ENCODE measurements around the gene ALG2. TPM values are rescaled to one million over a fixed set of nuclear protein-coding genes. Genes with fewer than 3 reads are reported as not detected.

Gene ALG2
- total RNA-seq, 2 experiments from 2014 or later, result 26.5 to 35.2 TPM

DNA sequence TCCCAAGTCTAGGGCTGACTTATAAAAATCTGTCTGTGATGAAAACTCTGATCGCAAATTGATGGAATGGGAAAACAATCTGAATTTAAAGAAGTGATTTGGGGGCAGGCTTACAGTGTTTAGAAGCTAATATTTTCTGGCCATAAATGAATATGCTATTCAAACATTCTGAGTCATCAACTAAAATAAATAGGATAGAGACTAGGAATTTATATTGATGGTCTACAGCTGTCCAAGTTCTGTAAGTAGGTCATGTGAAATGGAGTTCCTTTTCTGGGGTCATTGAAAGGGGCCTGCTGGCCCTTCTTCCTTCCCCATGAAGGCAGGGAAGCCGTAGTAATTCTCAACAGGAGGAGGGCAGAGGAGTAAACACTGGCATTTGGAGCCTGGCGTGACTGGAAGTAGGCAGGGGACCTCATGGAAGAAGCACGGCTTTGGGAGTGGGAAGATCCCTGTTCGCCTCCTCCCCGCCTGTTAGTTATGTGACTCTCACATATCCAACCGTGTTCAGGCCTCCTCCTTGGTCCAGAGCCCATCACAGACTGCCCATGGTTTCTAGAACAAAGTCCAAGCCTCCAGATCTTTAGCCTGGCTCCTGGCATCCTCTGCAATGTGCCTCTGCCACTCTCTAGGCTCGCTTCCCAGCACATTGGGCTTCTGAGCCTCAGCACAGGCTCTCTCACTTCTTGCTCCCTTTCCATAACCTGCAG is 31.7 kb downstream of the ALG2 start:
- TF ChIP-seq, protein P1, sequence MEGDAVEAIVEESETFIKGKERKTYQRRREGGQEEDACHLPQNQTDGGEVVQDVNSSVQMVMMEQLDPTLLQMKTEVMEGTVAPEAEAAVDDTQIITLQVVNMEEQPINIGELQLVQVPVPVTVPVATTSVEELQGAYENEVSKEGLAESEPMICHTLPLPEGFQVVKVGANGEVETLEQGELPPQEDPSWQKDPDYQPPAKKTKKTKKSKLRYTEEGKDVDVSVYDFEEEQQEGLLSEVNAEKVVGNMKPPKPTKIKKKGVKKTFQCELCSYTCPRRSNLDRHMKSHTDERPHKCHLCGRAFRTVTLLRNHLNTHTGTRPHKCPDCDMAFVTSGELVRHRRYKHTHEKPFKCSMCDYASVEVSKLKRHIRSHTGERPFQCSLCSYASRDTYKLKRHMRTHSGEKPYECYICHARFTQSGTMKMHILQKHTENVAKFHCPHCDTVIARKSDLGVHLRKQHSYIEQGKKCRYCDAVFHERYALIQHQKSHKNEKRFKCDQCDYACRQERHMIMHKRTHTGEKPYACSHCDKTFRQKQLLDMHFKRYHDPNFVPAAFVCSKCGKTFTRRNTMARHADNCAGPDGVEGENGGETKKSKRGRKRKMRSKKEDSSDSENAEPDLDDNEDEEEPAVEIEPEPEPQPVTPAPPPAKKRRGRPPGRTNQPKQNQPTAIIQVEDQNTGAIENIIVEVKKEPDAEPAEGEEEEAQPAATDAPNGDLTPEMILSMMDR (conservative IDR thresholded peaks at IDR 0.05; ENCODE audit: low read length), result no peak
- no peak for TF ChIP-seq EZH2phosphoT487 (IDR thresholded peaks at IDR 0.05; ENCODE audit: borderline replicate concordance, low read depth, low read length)
- Histone ChIP-seq H3K27ac (ENCODE audit: low read depth, low read length, poor library complexity, severe bottlenecking) (no peak overlapping the region), H3K36me3 (ENCODE audit: insufficient read depth, low read length) (no peaks in the 10 kb centered on the region), H3K9me3 (ENCODE audit: low read length) (no peaks in the 10 kb centered on the region), H2AFZ (ENCODE audit: low read length) (no peak overlapping the region), H3K9me2 (ENCODE audit: insufficient read depth, low read length) (no peaks in the 10 kb centered on the region), H3K79me2 (ENCODE audit: insufficient read depth, low read depth, low read length) (no peaks in the 10 kb centered on the region), H3K4me1 (ENCODE audit: insufficient read depth, low read length, poor library complexity, severe bottlenecking) (peaks cover 19% of the 10 kb centered on the region), H4K20me1 (ENCODE audit: insufficient read depth, low read length) (no peaks in the 10 kb centered on the region), H3K4me3 (ENCODE audit: low read depth, low read length, poor library complexity, severe bottlenecking) (no peak overlapping the region), H3K4me2 (ENCODE audit: low read length) (no peak overlapping the region)
- CTCF ChIA-PET (ENCODE audit: unreplicated experiment), result no interaction called here
- DNase-seq (ENCODE audit: low spot score), result no peak
- intact Hi-C loops (cut with micrococcal nuclease; ENCODE audit: unreplicated experiment), result loop anchor here (2.0 to 10.0 kb wide), 9 partner anchors 17 to 1405 kb away; partner anchors contain the start of genes ALG2 and SEC61B
- no TSS peak for BruUV-seq (replicated peaks)
- POLR2A ChIA-PET, result interaction anchor here (0.7 to 1.6 kb wide), 2 partner anchors 56 to 58 kb away, joined by 3 to 4 read pairs; no protein-coding TSS in a partner anchor

DNA sequence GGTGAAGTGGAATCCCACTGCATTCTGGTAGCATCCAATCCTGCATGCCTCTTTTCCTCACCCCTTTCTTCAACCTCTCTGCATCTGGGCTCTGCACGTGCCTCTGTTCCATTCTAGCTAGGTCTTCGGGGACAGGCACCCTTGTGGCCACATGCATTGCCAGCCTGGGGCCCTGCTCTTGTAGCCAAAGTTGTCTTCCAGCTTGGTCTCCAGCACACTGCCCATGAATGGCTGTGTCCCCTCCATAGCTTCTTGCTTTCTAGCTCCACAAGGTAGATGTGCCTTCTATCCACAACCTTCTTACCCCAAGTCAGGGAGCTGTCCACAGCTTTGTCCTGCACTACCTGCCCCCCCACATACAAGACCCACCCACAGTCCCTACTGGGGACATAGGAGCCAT is 32.6 kb downstream of the ALG2 start:
- DNase-seq (ENCODE audit: low spot score), result no peak
- Histone ChIP-seq H3K9me2 (ENCODE audit: insufficient read depth, low read length) (no peaks in the 10 kb centered on the region), H3K4me1 (ENCODE audit: insufficient read depth, low read length, poor library complexity, severe bottlenecking) (peaks cover 19% of the 10 kb centered on the region), H2AFZ (ENCODE audit: low read length) (no peak overlapping the region), H3K27ac (ENCODE audit: low read depth, low read length, poor library complexity, severe bottlenecking) (no peak overlapping the region), H3K36me3 (ENCODE audit: insufficient read depth, low read length) (no peaks in the 10 kb centered on the region), H4K20me1 (ENCODE audit: insufficient read depth, low read length) (no peaks in the 10 kb centered on the region), H3K79me2 (ENCODE audit: insufficient read depth, low read depth, low read length) (no peaks in the 10 kb centered on the region), H3K4me2 (ENCODE audit: low read length) (no peak overlapping the region), H3K9me3 (ENCODE audit: low read length) (no peaks in the 10 kb centered on the region), H3K4me3 (ENCODE audit: low read depth, low read length, poor library complexity, severe bottlenecking) (no peak overlapping the region)
- ChIA-PET CTCF (ENCODE audit: unreplicated experiment) (no interaction called here), POLR2A (interaction anchor here (0.6 to 1.7 kb wide), 4 partner anchors 11 to 84 kb away, joined by 3 to 5 read pairs (median 3); no protein-coding TSS in a partner anchor)
- intact Hi-C loops (cut with micrococcal nuclease; ENCODE audit: unreplicated experiment), result loop anchor here (2.0 to 10.0 kb wide), 9 partner anchors 18 to 1406 kb away; partner anchors contain the start of genes ALG2 and SEC61B
- no TSS peak for BruUV-seq (replicated peaks)
- TF ChIP-seq EZH2phosphoT487 (IDR thresholded peaks at IDR 0.05; ENCODE audit: borderline replicate concordance, low read depth, low read length), result no peak
- TF ChIP-seq, protein P1 (conservative IDR thresholded peaks at IDR 0.05; ENCODE audit: low read length), result no peak

DNA sequence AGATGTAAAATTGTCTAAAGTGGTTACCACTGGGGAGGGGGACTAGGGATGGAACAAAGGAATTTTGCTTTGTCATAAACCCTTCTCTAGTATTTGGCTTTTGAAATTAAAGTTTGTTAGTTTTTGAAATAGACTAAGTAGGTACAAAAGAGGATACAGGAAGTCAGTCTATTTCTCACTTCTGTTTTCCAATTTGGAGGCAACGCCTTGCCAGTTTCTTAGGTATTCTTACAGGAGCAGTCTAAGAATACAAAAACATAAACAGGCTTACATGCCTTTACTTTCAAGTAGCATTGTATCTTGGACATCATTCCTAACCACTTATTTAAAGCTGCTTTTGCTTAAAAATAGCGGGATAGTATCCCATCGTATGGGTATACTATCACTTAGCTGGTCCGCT is 34.4 kb downstream of the ALG2 start:
- no peaks in the 10 kb centered on the region for H3K9me3 ChIP-seq (ENCODE audit: low read length)
- BruUV-seq (replicated peaks), result no TSS peak
- no peaks in the 10 kb centered on the region for H4K20me1 ChIP-seq (ENCODE audit: insufficient read depth, low read length)
- TF ChIP-seq, protein P1 (conservative IDR thresholded peaks at IDR 0.05; ENCODE audit: low read length), result no peak
- TF ChIP-seq EZH2phosphoT487 (IDR thresholded peaks at IDR 0.05; ENCODE audit: borderline replicate concordance, low read depth, low read length), result no peak
- CTCF ChIA-PET (ENCODE audit: unreplicated experiment), result no interaction called here
- intact Hi-C loops (cut with micrococcal nuclease; ENCODE audit: unreplicated experiment), result loop anchor here (2.0 to 10.0 kb wide), 10 partner anchors 35 to 1407 kb away; partner anchors contain the start of genes ALG2 and SEC61B
- POLR2A ChIA-PET, result interaction anchor here (1.2 to 1.4 kb wide), 3 partner anchors 10 to 18 kb away, joined by 4 to 5 read pairs (median 5); no protein-coding TSS in a partner anchor
- H3K4me1 ChIP-seq (ENCODE audit: insufficient read depth, low read length, poor library complexity, severe bottlenecking), result peaks cover 19% of the 10 kb centered on the region
- H3K36me3 ChIP-seq (ENCODE audit: insufficient read depth, low read length), result no peaks in the 10 kb centered on the region
- no peak overlapping the region for H3K27ac ChIP-seq (ENCODE audit: low read depth, low read length, poor library complexity, severe bottlenecking)
- peak overlapping the region; percentile 50 for H3K4me2 ChIP-seq (ENCODE audit: low read length)
- H3K4me3 ChIP-seq (ENCODE audit: low read depth, low read length, poor library complexity, severe bottlenecking), result no peak overlapping the region
- no peaks in the 10 kb centered on the region for H3K79me2 ChIP-seq (ENCODE audit: insufficient read depth, low read depth, low read length)
- DNase-seq (ENCODE audit: low spot score), result peak; percentile 40
- H3K9me2 ChIP-seq (ENCODE audit: insufficient read depth, low read length), result no peaks in the 10 kb centered on the region
- no peak overlapping the region for H2AFZ ChIP-seq (ENCODE audit: low read length)
